H1 (cell line): Measurements from ENCODE around the gene NGEF. TPM values are rescaled to one million over a fixed set of nuclear protein-coding genes. Genes with fewer than 3 reads are reported as not detected.
A peak's percentile ranks its signal among the peaks of the same experiment; 100 is the strongest.

Source experiments
- CTCF ChIA-PET: fragments of 300-600 bp; sonication (Branson Sonifier 250); formaldehyde crosslinking; loops from one replicate; lab custom pipeline; 2021; ENCODE audit not compliant: partially characterized antibody; lab: Charles Lee
- POLR2A ChIA-PET: fragments of 300-600 bp; sonication (Branson Sonifier 250); formaldehyde crosslinking; loops from one replicate; lab custom pipeline; 2021; ENCODE audit warnings: inconsistent platforms; ENCODE audit not compliant: partially characterized antibody; lab: Charles Lee
- DNase-seq, 2 experiments: peaks; one replicate each; pipeline versions ENCODE4 v3.0.0 to v3.0.0-alpha.2; 2010 to 2022; ENCODE audit warnings: low spot score in 2 of 2, low read depth in 1 of 2, mixed read lengths in 1 of 2
- FAIRE-seq: peaks from 2 replicates; lab custom pipeline; 2011; peaks lifted over from hg19 to GRCh38; lab: Jason Lieb, UNC
- H2AFZ ChIP-seq: 2 replicates; pipeline ENCODE4 v1.8.1; 2012; ENCODE audit warnings: low read length, inconsistent platforms
- H2AK5ac ChIP-seq: 2 replicates; pipeline ENCODE4 v1.6.1; 2013; ENCODE audit warnings: low read depth, low read length
- H2BK120ac ChIP-seq: replicated peaks from 2 replicates; pipeline ENCODE3; 2013; ENCODE audit warnings: low read depth, low read length, inconsistent platforms
- H2BK12ac ChIP-seq: 2 replicates; pipeline ENCODE4 v1.6.1; 2013; ENCODE audit warnings: low read depth, low read length
- H2BK15ac ChIP-seq: 2 replicates; pipeline ENCODE4 v1.6.1; 2013; ENCODE audit warnings: low read length
- H2BK20ac ChIP-seq: 2 replicates; pipeline ENCODE4 v1.6.1; 2013; ENCODE audit warnings: low read length
- H2BK5ac ChIP-seq: 2 replicates; pipeline ENCODE4 v1.6.1; 2013; ENCODE audit warnings: low read depth, low read length
- H3K14ac ChIP-seq: 2 replicates; pipeline ENCODE4 v1.6.1; 2013; ENCODE audit warnings: inconsistent platforms; ENCODE audit not compliant: insufficient read length
- H3K18ac ChIP-seq: 2 replicates; pipeline ENCODE4 v1.6.1; 2013; ENCODE audit warnings: low read length; ENCODE audit errors: extremely low read depth
- H3K23ac ChIP-seq: 2 replicates; pipeline ENCODE4 v1.6.1; 2013; ENCODE audit warnings: inconsistent platforms; ENCODE audit not compliant: insufficient read length
- H3K23me2 ChIP-seq: 2 replicates; pipeline ENCODE4 v1.6.1; 2013; ENCODE audit warnings: low read depth, low read length
- H3K27ac ChIP-seq: 2 replicates; pipeline ENCODE4 v1.6.1; 2011; ENCODE audit warnings: low read depth, low read length, inconsistent platforms
- H3K27me3 ChIP-seq, 4 experiments: replicated peaks in 1 of 4; 1 replicate in 1 of 4; 2 replicates in 3 of 4; pipeline versions ENCODE4 v1.6.1 to v1.8.1; 2011 to 2013; ENCODE audit warnings: low read length in 3 of 4, mild to moderate bottlenecking in 3 of 4, inconsistent platforms in 2 of 4, mixed read lengths in 2 of 4, moderate library complexity in 1 of 4; ENCODE audit not compliant: control insufficient read depth in 3 of 4, insufficient read depth in 3 of 4; ENCODE audit errors: extremely low read depth in 1 of 4
- H3K36me3 ChIP-seq, 4 experiments: 2 replicates each; pipeline versions ENCODE4 v1.6.1 to v1.8.1; 2011 to 2013; ENCODE audit warnings: mild to moderate bottlenecking in 4 of 4, low read length in 3 of 4, moderate library complexity in 2 of 4, control low read depth in 1 of 4, inconsistent platforms in 1 of 4; ENCODE audit not compliant: insufficient read depth in 4 of 4, control insufficient read depth in 2 of 4
- H3K4ac ChIP-seq: replicated peaks from 2 replicates; pipeline ENCODE3; 2013; ENCODE audit warnings: low read length, low read depth, mixed read lengths, inconsistent platforms; ENCODE audit not compliant: insufficient read length
- H3K4me1 ChIP-seq, 4 experiments: replicated peaks in 1 of 4; 1 replicate in 1 of 4; 2 replicates in 3 of 4; pipeline versions ENCODE4 v1.6.1 to v1.8.1; 2011 to 2013; ENCODE audit warnings: low read length in 3 of 4, inconsistent platforms in 2 of 4, mixed read lengths in 1 of 4; ENCODE audit not compliant: insufficient read depth in 4 of 4, control insufficient read depth in 3 of 4
- H3K4me2 ChIP-seq, 2 experiments: 2 replicates each; pipeline versions ENCODE4 v1.6.1 to v1.8.1; 2011 to 2013; ENCODE audit warnings: low read depth in 2 of 2, low read length in 2 of 2, control low read depth in 1 of 2, inconsistent platforms in 1 of 2, mild to moderate bottlenecking in 1 of 2; ENCODE audit not compliant: insufficient read depth in 1 of 2
- H3K4me3 ChIP-seq, 4 experiments: fragments of 200-600, 300-600 bp in 1 of 4; sonication (generic), shearing (Covaris generic), sonication (Bioruptor Twin) in 1 of 4; 2 replicates each; pipeline versions ENCODE4 v1.5.1 to v1.8.1; 2011 to 2016; ENCODE audit warnings: low read length in 4 of 4, low read depth in 3 of 4, control low read depth in 2 of 4, inconsistent platforms in 2 of 4, mild to moderate bottlenecking in 2 of 4, mixed read lengths in 1 of 4, moderate library complexity in 1 of 4; ENCODE audit not compliant: insufficient read depth in 2 of 4; ENCODE audit errors: extremely low read depth in 1 of 4
- H3K56ac ChIP-seq: replicated peaks from 2 replicates; pipeline ENCODE3; 2013; ENCODE audit warnings: low read depth, mild to moderate bottlenecking, mixed read lengths, low read length, inconsistent platforms; ENCODE audit not compliant: insufficient read length
- H3K79me1 ChIP-seq: 2 replicates; pipeline ENCODE4 v1.6.1; 2013; ENCODE audit warnings: low read depth, low read length, control low read depth
- H3K79me2 ChIP-seq, 2 experiments: 2 replicates each; pipeline versions ENCODE4 v1.6.1 to v1.8.1; 2012 to 2013; ENCODE audit warnings: low read length in 2 of 2, mild to moderate bottlenecking in 2 of 2, inconsistent platforms in 1 of 2; ENCODE audit not compliant: insufficient read depth in 2 of 2, control insufficient read depth in 1 of 2
- H3K9ac ChIP-seq, 4 experiments: replicated peaks in 1 of 4; 1 replicate in 1 of 4; 2 replicates in 3 of 4; pipeline versions ENCODE4 v1.6.1 to v1.8.1; 2011 to 2013; ENCODE audit warnings: low read depth in 3 of 4, low read length in 3 of 4, control low read depth in 2 of 4, mild to moderate bottlenecking in 2 of 4, moderate library complexity in 2 of 4, inconsistent platforms in 1 of 4; ENCODE audit errors: extremely low read depth in 1 of 4
- H3K9me3 ChIP-seq, 2 experiments: 2 replicates each; pipeline versions ENCODE4 v1.6.1 to v1.8.1; 2012 to 2013; ENCODE audit warnings: mild to moderate bottlenecking in 2 of 2, moderate library complexity in 2 of 2, control low read depth in 1 of 2, inconsistent platforms in 1 of 2, low read depth in 1 of 2, low read length in 1 of 2, mixed read lengths in 1 of 2; ENCODE audit not compliant: insufficient read depth in 2 of 2
- H4K20me1 ChIP-seq, 2 experiments: replicated peaks in 1 of 2; 2 replicates each; pipeline versions ENCODE3 to v1.8.1; 2011 to 2013; ENCODE audit warnings: inconsistent platforms in 2 of 2, low read length in 2 of 2, mild to moderate bottlenecking in 1 of 2; ENCODE audit not compliant: insufficient read depth in 2 of 2, control insufficient read depth in 1 of 2
- H4K5ac ChIP-seq: 2 replicates; pipeline ENCODE4 v1.6.1; 2013; ENCODE audit warnings: low read length, low read depth, mixed read lengths, inconsistent platforms; ENCODE audit not compliant: insufficient read length
- H4K8ac ChIP-seq: 2 replicates; pipeline ENCODE4 v1.8.0; 2013; ENCODE audit warnings: mild to moderate bottlenecking, moderate library complexity, low read length, inconsistent platforms; ENCODE audit not compliant: insufficient read depth; ENCODE audit errors: extremely low read depth
- H4K91ac ChIP-seq: replicated peaks from 2 replicates; pipeline ENCODE3; 2013; ENCODE audit warnings: low read length, mixed read lengths, inconsistent platforms; ENCODE audit not compliant: insufficient read length
- PHF8 ChIP-seq: fragments of 200-600 bp; sonication (generic); conservative IDR thresholded peaks from 2 replicates; pipeline ENCODE4 v1.7.1; 2012; ENCODE audit warnings: low read depth, mild to moderate bottlenecking, inconsistent platforms, low read length, moderate library complexity
- WGBS, 2 experiments: shearing (Covaris generic) in 1 of 2; methylation state at CpG; one replicate each; pipeline versions ENCODE4 v1.1.6 to v1.1.7; 2013 to 2015; ENCODE audit warnings: low lambda C conversion rate in 2 of 2, mixed read lengths in 2 of 2, inconsistent platforms in 1 of 2, low coverage in 1 of 2, missing lambda C conversion rate in 1 of 2; ENCODE audit not compliant: insufficient replicate concordance in 2 of 2, insufficient coverage in 1 of 2, insufficient read length in 1 of 2; ENCODE audit errors: extremely low coverage in 1 of 2, missing lambda C conversion rate in 1 of 2; 5-methylcytosine and 5-hydroxymethylcytosine counted together
- polyA plus RNA-seq, 7 experiments: library from polyadenylated mRNA; depleted of rRNA in 3 of 7; stranded (reverse) in 5 of 7; unstranded in 2 of 7; fragments of >200 nt in 5 of 7; fragments of 200-250 nt in 2 of 7; gene quantifications; 1 replicate in 5 of 7; 2 replicates in 1 of 7; 4 replicates in 1 of 7; pipeline versions ENCODE4 v1.2.1 to v1.2.3, GENCODE V29; 2011 to 2013; ENCODE audit warnings: missing spikeins in 2 of 7, mixed read lengths in 2 of 7
- total RNA-seq: library from RNA; stranded (reverse); fragmentation: NEBNext Ultra II Directional; extraction: Animal tissue kit (Norgen Biotek cat#: 25700); gene quantifications from 2 replicates; pipeline ENCODE4 v1.2.1, GENCODE V29; 2021
- TF ChIP-seq, protein P1 (sequence below), 3 experiments: IDR thresholded peaks; 1 replicate in 2 of 3; 2 replicates in 1 of 3; pipeline versions ENCODE4 v1.5.1 to v1.6.1; 2011; ENCODE audit warnings: low read length in 3 of 3, mild to moderate bottlenecking in 3 of 3, inconsistent platforms in 2 of 3, low read depth in 1 of 3, moderate library complexity in 1 of 3; ENCODE audit not compliant: insufficient read depth in 1 of 3; ENCODE audit errors: control extremely low read depth in 1 of 3

Gene NGEF
- total and polyA plus RNA-seq, 2 of the 8 experiments (the other 6 are each of a cell fraction or from before 2014, with no cell fraction given), result 2.7 to 3.2 TPM

DNA sequence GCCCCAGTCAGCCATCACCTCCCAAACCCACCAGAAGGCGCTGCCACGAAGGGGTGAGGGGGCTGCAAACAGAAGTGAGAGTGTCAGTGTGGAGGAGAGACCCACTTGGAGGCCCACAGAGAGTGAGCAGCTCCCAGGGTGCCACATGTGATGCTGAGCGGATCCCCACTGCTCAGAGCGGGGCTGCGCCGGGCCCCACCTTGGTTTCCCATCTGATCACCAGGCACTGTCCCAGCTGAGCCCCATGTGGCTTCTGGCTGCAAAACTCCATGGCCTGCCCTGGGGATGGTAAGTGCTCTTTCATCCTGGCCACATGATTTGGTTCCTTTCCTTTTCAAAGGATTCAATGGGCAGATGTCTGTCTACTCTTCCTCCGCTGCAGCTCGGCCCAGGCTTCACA lies 119.2 kb downstream of the NGEF start:
- H4K8ac ChIP-seq, result no peak overlapping the region
- H3K9ac ChIP-seq, result no peak overlapping the region
- WGBS, 2 experiments, result 93% methylated on average over 8 of the region's 8 CpGs; no CpG with 5 or more reads in 1 of the 2 experiments
- H2BK20ac ChIP-seq, result no peak overlapping the region
- no peaks in the 10 kb centered on the region for H4K20me1 ChIP-seq
- peaks cover 0 to 16% (median 9%) of the 10 kb centered on the region in 4 experiments; a peak in 6 of 7 replicates for H3K4me1 ChIP-seq
- no peak overlapping the region for H4K91ac ChIP-seq
- H3K18ac ChIP-seq, result no peak overlapping the region
- no peaks in the 10 kb centered on the region for H3K27me3 ChIP-seq
- H3K36me3 ChIP-seq, result no peaks in the 10 kb centered on the region
- H2BK5ac ChIP-seq, result no peak overlapping the region
- H3K79me1 ChIP-seq, result no peaks in the 10 kb centered on the region
- ChIA-PET CTCF (interaction anchor here (0.8 to 1.7 kb wide), 6 partner anchors 10 to 296 kb away, joined by 3 to 4 read pairs (median 4); no protein-coding TSS in a partner anchor), POLR2A (no interaction called here)
- H4K5ac ChIP-seq, result no peak overlapping the region
- H3K9me3 ChIP-seq, result no peaks in the 10 kb centered on the region
- H3K4ac ChIP-seq, result no peak overlapping the region
- DNase-seq (no peak), FAIRE-seq (no peak)
- no peak overlapping the region for H3K4me2 ChIP-seq
- H2AK5ac ChIP-seq, result no peak overlapping the region
- no peak overlapping the region for H2AFZ ChIP-seq
- H3K79me2 ChIP-seq, result no peaks in the 10 kb centered on the region
- no peak overlapping the region for H3K27ac ChIP-seq
- H3K14ac ChIP-seq, result no peak overlapping the region
- no peak for TF ChIP-seq PHF8
- TF ChIP-seq, protein P1, sequence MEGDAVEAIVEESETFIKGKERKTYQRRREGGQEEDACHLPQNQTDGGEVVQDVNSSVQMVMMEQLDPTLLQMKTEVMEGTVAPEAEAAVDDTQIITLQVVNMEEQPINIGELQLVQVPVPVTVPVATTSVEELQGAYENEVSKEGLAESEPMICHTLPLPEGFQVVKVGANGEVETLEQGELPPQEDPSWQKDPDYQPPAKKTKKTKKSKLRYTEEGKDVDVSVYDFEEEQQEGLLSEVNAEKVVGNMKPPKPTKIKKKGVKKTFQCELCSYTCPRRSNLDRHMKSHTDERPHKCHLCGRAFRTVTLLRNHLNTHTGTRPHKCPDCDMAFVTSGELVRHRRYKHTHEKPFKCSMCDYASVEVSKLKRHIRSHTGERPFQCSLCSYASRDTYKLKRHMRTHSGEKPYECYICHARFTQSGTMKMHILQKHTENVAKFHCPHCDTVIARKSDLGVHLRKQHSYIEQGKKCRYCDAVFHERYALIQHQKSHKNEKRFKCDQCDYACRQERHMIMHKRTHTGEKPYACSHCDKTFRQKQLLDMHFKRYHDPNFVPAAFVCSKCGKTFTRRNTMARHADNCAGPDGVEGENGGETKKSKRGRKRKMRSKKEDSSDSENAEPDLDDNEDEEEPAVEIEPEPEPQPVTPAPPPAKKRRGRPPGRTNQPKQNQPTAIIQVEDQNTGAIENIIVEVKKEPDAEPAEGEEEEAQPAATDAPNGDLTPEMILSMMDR (IDR thresholded peaks at IDR 0.05; ENCODE audit: control extremely low read depth in 1 of 3, insufficient read depth in 1 of 3, low read depth in 1 of 3, low read length in 3 of 3), result peak in 2 of 3 experiments; percentile 3 to 8; a peak in 2 of 4 replicates
- H2BK12ac ChIP-seq, result 0 out of 2 replicates have a peak overlapping the region, but pooled peaks have one; percentile 27
- no peak overlapping the region for H3K23ac ChIP-seq
- H3K23me2 ChIP-seq, result peaks cover 4% of the 10 kb centered on the region; the same call in 1 of the 2 replicates
- H2BK15ac ChIP-seq, result no peak overlapping the region
- H3K56ac ChIP-seq, result no peak overlapping the region
- H3K4me3 ChIP-seq, result no peak overlapping the region
- no peak overlapping the region for H2BK120ac ChIP-seq
